Osteocyte (in vitro differentiated cells): Measurements from ENCODE around the gene ARVCF. TPM values are rescaled to one million over a fixed set of nuclear protein-coding genes. Genes with fewer than 3 reads are reported as not detected.

ENCODE experiments used
- DNase-seq: peaks from one replicate; pipeline ENCODE4 v3.0.0; 2021; ENCODE audit warnings: mixed read lengths; ENCODE audit not compliant: unreplicated experiment; ENCODE audit errors: extremely low spot score
- H3K27ac Mint-ChIP-seq: one replicate; pipeline ENCODE4 v1.8.0; 2021; ENCODE audit warnings: mild to moderate bottlenecking, mixed read lengths; ENCODE audit not compliant: unreplicated experiment
- H3K27me3 Mint-ChIP-seq: one replicate; pipeline ENCODE4 v1.8.0; 2021; ENCODE audit warnings: mixed read lengths; ENCODE audit not compliant: unreplicated experiment
- H3K36me3 Mint-ChIP-seq: one replicate; pipeline ENCODE4 v1.8.0; 2021; ENCODE audit warnings: mixed read lengths; ENCODE audit not compliant: unreplicated experiment
- H3K4me1 Mint-ChIP-seq: one replicate; pipeline ENCODE4 v1.8.0; 2021; ENCODE audit warnings: mixed read lengths; ENCODE audit not compliant: unreplicated experiment
- H3K4me3 Mint-ChIP-seq: one replicate; pipeline ENCODE4 v1.8.0; 2021; ENCODE audit warnings: mild to moderate bottlenecking, moderate library complexity, mixed read lengths; ENCODE audit not compliant: unreplicated experiment
- H3K9me3 Mint-ChIP-seq: one replicate; pipeline ENCODE4 v1.8.0; 2021; ENCODE audit warnings: mixed read lengths; ENCODE audit not compliant: unreplicated experiment
- total RNA-seq: library from RNA; stranded (reverse); gene quantifications from 2 replicates; pipeline ENCODE4 v1.2.1, GENCODE V29; 2021
- TF ChIP-seq, protein P1 (sequence below): fragments of 200-600 bp; sonication (generic); IDR thresholded peaks from 2 replicates; pipeline ENCODE4 v1.5.0; 2021; ENCODE audit warnings: antibody characterized with exemption, mild to moderate bottlenecking, moderate library complexity

The ARVCF gene
- total RNA-seq, 1 donor from 2014 or later, result 29.3 TPM

DNA sequence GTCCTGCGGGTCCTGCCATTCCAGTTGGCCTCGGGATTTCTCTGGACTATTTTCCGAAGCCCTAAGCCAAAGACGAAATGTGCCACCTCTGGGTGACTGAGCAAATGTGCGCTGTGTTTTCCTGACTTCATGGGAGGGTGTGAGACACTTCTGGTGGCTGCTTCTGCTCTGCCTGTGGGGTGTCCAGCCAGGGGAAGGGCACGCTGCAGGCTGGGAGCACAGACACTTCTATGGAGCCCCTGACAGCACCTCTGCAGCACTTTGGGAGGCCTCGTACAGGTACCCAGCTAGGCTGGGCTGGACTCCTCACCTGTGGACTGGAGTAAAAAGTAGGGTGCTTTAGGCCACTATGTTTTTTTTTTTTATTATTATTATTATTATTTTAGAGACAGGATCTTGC is 22.0 kb upstream of the ARVCF start:
- no peaks in the 10 kb centered on the region for H3K9me3 Mint-ChIP-seq
- TF ChIP-seq, protein P1, sequence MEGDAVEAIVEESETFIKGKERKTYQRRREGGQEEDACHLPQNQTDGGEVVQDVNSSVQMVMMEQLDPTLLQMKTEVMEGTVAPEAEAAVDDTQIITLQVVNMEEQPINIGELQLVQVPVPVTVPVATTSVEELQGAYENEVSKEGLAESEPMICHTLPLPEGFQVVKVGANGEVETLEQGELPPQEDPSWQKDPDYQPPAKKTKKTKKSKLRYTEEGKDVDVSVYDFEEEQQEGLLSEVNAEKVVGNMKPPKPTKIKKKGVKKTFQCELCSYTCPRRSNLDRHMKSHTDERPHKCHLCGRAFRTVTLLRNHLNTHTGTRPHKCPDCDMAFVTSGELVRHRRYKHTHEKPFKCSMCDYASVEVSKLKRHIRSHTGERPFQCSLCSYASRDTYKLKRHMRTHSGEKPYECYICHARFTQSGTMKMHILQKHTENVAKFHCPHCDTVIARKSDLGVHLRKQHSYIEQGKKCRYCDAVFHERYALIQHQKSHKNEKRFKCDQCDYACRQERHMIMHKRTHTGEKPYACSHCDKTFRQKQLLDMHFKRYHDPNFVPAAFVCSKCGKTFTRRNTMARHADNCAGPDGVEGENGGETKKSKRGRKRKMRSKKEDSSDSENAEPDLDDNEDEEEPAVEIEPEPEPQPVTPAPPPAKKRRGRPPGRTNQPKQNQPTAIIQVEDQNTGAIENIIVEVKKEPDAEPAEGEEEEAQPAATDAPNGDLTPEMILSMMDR, result no peak
- no peak for DNase-seq
- H3K4me3 Mint-ChIP-seq, result no peak overlapping the region
- H3K27ac Mint-ChIP-seq, result no peak overlapping the region
- peaks cover 25% of the 10 kb centered on the region for H3K36me3 Mint-ChIP-seq
- no peaks in the 10 kb centered on the region for H3K27me3 Mint-ChIP-seq
- H3K4me1 Mint-ChIP-seq, result no peaks in the 10 kb centered on the region

DNA sequence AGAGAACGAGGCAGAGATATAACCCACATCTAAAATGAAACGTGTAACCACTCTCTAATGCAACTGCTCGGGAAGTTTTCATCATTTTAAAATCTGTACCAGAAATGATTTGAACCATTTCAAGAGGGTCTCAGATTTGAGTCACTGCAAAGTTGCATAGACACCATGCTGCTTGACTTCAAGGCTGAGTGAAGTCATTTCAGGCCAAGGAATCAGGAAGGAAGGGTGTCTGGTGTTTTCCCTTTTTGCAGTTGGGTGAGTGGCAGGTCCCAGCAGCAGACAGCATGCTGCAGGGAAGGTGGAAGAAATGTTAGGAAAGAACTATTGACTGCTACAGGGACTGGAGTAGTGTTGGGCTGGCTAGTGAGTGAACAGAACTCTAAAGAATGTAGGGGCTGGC is 20.8 kb upstream of the ARVCF start:
- Mint-ChIP-seq H3K4me3 (no peak overlapping the region), H3K27ac (no peak overlapping the region)

DNA sequence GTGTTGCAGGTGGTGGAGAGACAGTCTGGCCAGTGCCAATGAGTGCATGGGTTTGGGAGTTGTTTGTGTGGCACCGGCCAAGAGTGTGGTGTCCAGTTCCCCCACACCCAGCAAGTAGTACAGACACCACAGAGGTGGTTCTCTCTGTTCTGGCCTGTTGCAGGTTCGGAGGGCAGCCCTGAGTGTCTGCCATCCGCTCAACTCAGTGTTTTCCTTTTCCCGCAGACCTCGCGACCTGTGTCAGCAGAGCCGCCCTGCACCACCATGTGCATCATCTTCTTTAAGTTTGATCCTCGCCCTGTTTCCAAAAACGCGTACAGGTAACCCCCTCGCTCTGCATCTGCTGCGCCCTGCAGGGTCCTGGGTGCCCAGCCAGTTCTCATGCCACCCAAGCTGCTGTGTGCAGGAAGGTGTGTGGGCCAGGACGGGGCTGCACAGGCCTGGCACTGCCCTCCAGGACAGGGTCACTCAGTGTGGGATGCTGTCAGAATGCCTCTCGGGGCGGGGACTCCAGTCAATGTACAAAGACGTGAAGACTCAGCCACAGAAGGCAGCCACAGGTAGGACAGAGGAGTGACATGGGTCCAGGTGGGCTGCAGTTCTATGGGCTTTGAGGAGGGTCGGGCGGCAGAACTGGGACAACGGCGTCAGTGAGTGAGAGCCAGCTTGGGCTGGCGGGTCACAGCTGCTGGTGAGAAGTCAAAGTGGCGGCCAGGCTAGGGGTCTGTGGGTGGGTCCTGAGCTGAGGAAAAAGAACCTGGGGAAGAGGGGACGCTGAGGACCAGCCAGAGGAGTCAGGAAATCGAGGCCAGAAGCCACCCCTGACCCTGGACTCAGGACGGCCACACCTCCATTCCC is 20.1 kb upstream of the ARVCF start:
- no peaks in the 10 kb centered on the region for H3K4me1 Mint-ChIP-seq
- DNase-seq, result no peak
- no peaks in the 10 kb centered on the region for H3K9me3 Mint-ChIP-seq
- no peaks in the 10 kb centered on the region for H3K27me3 Mint-ChIP-seq
- H3K27ac Mint-ChIP-seq, result no peak overlapping the region
- TF ChIP-seq, protein P1, result no peak
- H3K4me3 Mint-ChIP-seq, result no peak overlapping the region
- peaks cover 19% of the 10 kb centered on the region for H3K36me3 Mint-ChIP-seq

More for the DNA sequence above, 20.8 kb upstream of the ARVCF start:
- Mint-ChIP-seq H3K4me1 (no peaks in the 10 kb centered on the region), H3K9me3 (no peaks in the 10 kb centered on the region), H3K36me3 (peaks cover 19% of the 10 kb centered on the region), H3K27me3 (no peaks in the 10 kb centered on the region)
- DNase-seq, result no peak
- TF ChIP-seq, protein P1, result no peak

DNA sequence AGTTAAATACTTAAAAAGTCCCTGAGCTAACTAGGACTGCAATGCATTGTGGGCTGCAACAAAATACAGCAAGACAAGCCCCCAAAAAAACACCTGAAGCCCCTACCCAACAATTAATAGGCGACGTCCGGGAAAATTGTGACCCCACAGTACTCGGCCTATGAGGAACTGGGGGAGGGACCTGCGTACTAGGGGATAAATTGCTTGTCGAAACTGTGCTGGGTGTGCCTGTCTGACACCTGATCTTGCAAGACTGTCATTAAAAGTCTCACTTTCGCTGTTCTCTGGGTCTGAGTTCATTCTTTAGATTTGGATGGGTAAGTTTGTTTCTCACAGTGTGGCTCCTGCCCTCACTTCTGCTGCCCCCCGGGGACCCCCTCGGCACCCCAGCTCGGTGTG is 19.5 kb upstream of the ARVCF start:
- TF ChIP-seq, protein P1, result no peak

DNA sequence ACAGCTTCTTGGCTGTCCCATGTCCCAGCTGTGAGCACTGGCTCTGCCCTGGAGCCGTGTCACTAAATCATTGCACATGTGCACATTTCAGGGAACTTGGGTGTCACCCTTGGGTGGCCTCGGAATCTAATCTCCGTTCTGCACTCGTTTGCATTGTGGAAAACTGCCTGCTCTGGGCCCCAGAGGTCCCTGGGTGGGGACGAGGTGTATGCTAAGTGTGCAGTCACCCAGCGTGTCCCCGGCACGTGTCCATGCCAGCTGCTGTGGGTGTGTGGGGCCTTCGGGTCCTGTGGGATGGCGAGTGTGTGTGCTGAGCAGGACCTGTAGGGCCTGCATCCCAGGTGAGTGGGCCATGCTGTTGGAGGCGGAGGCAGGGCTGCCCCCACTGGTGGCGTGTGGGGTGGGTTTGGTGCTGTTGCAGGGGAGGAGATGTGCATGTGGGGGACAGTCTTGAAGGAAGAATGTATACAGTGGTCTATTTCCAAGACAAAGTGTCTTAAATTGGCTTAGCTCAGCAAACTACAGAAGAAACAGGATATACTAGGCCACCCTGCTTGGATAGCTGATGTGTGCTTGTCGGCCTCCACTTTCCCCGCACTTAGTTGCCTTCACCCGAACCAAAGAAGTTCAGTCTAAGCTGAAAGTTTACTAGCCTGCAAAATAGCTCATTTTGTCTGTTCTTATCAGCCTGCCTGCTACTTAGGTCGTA is 18.9 kb upstream of the ARVCF start:
- no peaks in the 10 kb centered on the region for H3K27me3 Mint-ChIP-seq
- no peaks in the 10 kb centered on the region for H3K9me3 Mint-ChIP-seq
- H3K36me3 Mint-ChIP-seq, result peaks cover 18% of the 10 kb centered on the region
- H3K4me1 Mint-ChIP-seq, result no peaks in the 10 kb centered on the region
- TF ChIP-seq, protein P1, result no peak
- no peak overlapping the region for H3K27ac Mint-ChIP-seq
- H3K4me3 Mint-ChIP-seq, result no peak overlapping the region
- no peak for DNase-seq

More for the DNA sequence above, 19.5 kb upstream of the ARVCF start:
- Mint-ChIP-seq H3K9me3 (no peaks in the 10 kb centered on the region), H3K4me1 (no peaks in the 10 kb centered on the region), H3K36me3 (peaks cover 18% of the 10 kb centered on the region), H3K4me3 (no peak overlapping the region), H3K27ac (no peak overlapping the region), H3K27me3 (no peaks in the 10 kb centered on the region)
- DNase-seq, result no peak
